ENCODE data around the gene NR3C2. TPM values are rescaled to one million over a fixed set of nuclear protein-coding genes. Genes with fewer than 3 reads are reported as not detected.

Gene NR3C2
- total RNA-seq, 1 experiment from 2014 or later = 14.2 TPM

- no peak overlapping the region for H3K27ac Mint-ChIP-seq (ENCODE audit: unreplicated experiment)
- no peak overlapping the region for H3K4me3 Mint-ChIP-seq (ENCODE audit: low read depth, unreplicated experiment)
- intact Hi-C loops (cut with micrococcal nuclease; ENCODE audit: unreplicated experiment) = no loop called here
- CTCF ChIA-PET = no interaction called here
- H3K9me3 Mint-ChIP-seq (ENCODE audit: low read depth, unreplicated experiment) = peaks cover 2% of the 10 kb centered on the region
- H3K27me3 Mint-ChIP-seq (ENCODE audit: unreplicated experiment) = no peaks in the 10 kb centered on the region
- DNase-seq = no peak
- no peak for TF ChIP-seq CTCF (IDR thresholded peaks at IDR 0.05; ENCODE audit: unreplicated experiment)
- H3K36me3 Mint-ChIP-seq (ENCODE audit: insufficient read depth, unreplicated experiment) = no peaks in the 10 kb centered on the region
- H3K4me1 Mint-ChIP-seq (ENCODE audit: low read depth, unreplicated experiment) = no peaks in the 10 kb centered on the region
- BruUV-seq (replicated peaks) = no TSS peak
Observed at GRCh38 chr4:148469938-148470337, 27.7 kb upstream of the NR3C2 start.

GRCh38 chr4:148454835-148455234 lies 12.6 kb upstream of the NR3C2 start:
- no TSS peak for BruUV-seq (replicated peaks)
- Mint-ChIP-seq H3K4me3 (ENCODE audit: low read depth, unreplicated experiment) (no peak overlapping the region), H3K27ac (ENCODE audit: unreplicated experiment) (no peak overlapping the region), H3K27me3 (ENCODE audit: unreplicated experiment) (no peaks in the 10 kb centered on the region), H3K9me3 (ENCODE audit: low read depth, unreplicated experiment) (no peaks in the 10 kb centered on the region), H3K36me3 (ENCODE audit: insufficient read depth, unreplicated experiment) (no peaks in the 10 kb centered on the region), H3K4me1 (ENCODE audit: low read depth, unreplicated experiment) (no peaks in the 10 kb centered on the region)
- no peak for DNase-seq
- CTCF ChIA-PET = no interaction called here
- intact Hi-C loops (cut with micrococcal nuclease; ENCODE audit: unreplicated experiment) = no loop called here
- TF ChIP-seq CTCF (IDR thresholded peaks at IDR 0.05; ENCODE audit: unreplicated experiment) = no peak

GRCh38 chr4:148453833-148454232 lies 11.6 kb upstream of the NR3C2 start:
- no peak for TF ChIP-seq CTCF (IDR thresholded peaks at IDR 0.05; ENCODE audit: unreplicated experiment)
- no TSS peak for BruUV-seq (replicated peaks)
- intact Hi-C loops (cut with micrococcal nuclease; ENCODE audit: unreplicated experiment) = no loop called here
- H3K4me1 Mint-ChIP-seq (ENCODE audit: low read depth, unreplicated experiment) = no peaks in the 10 kb centered on the region
- CTCF ChIA-PET = no interaction called here
- H3K9me3 Mint-ChIP-seq (ENCODE audit: low read depth, unreplicated experiment) = no peaks in the 10 kb centered on the region
- H3K27ac Mint-ChIP-seq (ENCODE audit: unreplicated experiment) = no peak overlapping the region
- no peak overlapping the region for H3K4me3 Mint-ChIP-seq (ENCODE audit: low read depth, unreplicated experiment)
- DNase-seq = no peak
- no peaks in the 10 kb centered on the region for H3K36me3 Mint-ChIP-seq (ENCODE audit: insufficient read depth, unreplicated experiment)
- no peaks in the 10 kb centered on the region for H3K27me3 Mint-ChIP-seq (ENCODE audit: unreplicated experiment)

- CTCF ChIA-PET = no interaction called here
Observed at GRCh38 chr4:148452970-148453369, 10.8 kb upstream of the NR3C2 start.

More at GRCh38 chr4:148452970-148453369, 10.8 kb upstream of the NR3C2 start:
- no peaks in the 10 kb centered on the region for H3K9me3 Mint-ChIP-seq (ENCODE audit: low read depth, unreplicated experiment)
- no peak for DNase-seq
- intact Hi-C loops (cut with micrococcal nuclease; ENCODE audit: unreplicated experiment) = no loop called here
- H3K4me3 Mint-ChIP-seq (ENCODE audit: low read depth, unreplicated experiment) = no peak overlapping the region
- no peak overlapping the region for H3K27ac Mint-ChIP-seq (ENCODE audit: unreplicated experiment)
- no TSS peak for BruUV-seq (replicated peaks)
- H3K27me3 Mint-ChIP-seq (ENCODE audit: unreplicated experiment) = no peaks in the 10 kb centered on the region
- H3K36me3 Mint-ChIP-seq (ENCODE audit: insufficient read depth, unreplicated experiment) = no peaks in the 10 kb centered on the region
- no peak for TF ChIP-seq CTCF (IDR thresholded peaks at IDR 0.05; ENCODE audit: unreplicated experiment)
- no peaks in the 10 kb centered on the region for H3K4me1 Mint-ChIP-seq (ENCODE audit: low read depth, unreplicated experiment)
